ENCODE measurements around the gene EID2. TPM values are rescaled to one million over a fixed set of nuclear protein-coding genes. Genes with fewer than 3 reads are reported as not detected.

Gene EID2
- total RNA-seq, 1 donor from 2014 or later = 17.2 TPM

DNA sequence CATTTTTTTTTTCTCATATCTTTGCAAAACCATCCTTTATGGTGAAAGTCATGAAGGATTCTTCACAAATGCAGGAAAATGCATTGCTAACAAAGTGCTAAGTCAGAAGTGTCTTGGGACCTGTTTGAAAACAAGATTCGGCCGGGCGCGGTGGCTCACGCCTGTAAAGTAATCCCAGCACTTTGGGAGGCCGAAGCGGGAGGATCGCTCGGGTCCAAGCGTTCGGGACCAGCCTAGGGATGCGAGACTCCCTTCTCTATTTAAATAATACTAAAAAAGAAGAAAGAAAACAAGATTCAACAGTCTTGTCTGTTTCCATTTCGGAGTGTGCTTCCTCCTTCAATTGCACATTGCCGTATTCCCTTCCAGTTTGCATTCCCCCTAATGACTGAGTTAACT, 8.1 kb downstream of the EID2 start:
- H3K4me3 ChIP-seq (ENCODE audit: insufficient read depth, low read depth, low read length) = peak overlapping the region; percentile 77
- peaks cover 2% of the 10 kb centered on the region for H3K36me3 Mint-ChIP-seq (ENCODE audit: low read depth, unreplicated experiment)
- FAIRE-seq (no peak), DNase-seq (ENCODE audit: low read depth) (no peak)
- H3K4me3 Mint-ChIP-seq (ENCODE audit: unreplicated experiment) = peak overlapping the region; percentile 98
- no peaks in the 10 kb centered on the region for H3K4me1 ChIP-seq (ENCODE audit: insufficient read depth, low read length)
- H3K27ac ChIP-seq (ENCODE audit: low read depth, low read length) = peak overlapping the region; percentile 73
- H2AFZ ChIP-seq (ENCODE audit: low read depth, low read length) = peak overlapping the region; percentile 79
- peak overlapping the region; percentile 88 for H3K9ac ChIP-seq (ENCODE audit: low read length)
- H3K27ac Mint-ChIP-seq (ENCODE audit: unreplicated experiment) = peak overlapping the region; percentile 87
- peak overlapping the region; percentile 92 for H3K4me2 ChIP-seq (ENCODE audit: low read length)
- no peak for TF ChIP-seq EZH2 (IDR thresholded peaks at IDR 0.05; ENCODE audit: insufficient read depth, low read length)
- TF ChIP-seq, protein P1, sequence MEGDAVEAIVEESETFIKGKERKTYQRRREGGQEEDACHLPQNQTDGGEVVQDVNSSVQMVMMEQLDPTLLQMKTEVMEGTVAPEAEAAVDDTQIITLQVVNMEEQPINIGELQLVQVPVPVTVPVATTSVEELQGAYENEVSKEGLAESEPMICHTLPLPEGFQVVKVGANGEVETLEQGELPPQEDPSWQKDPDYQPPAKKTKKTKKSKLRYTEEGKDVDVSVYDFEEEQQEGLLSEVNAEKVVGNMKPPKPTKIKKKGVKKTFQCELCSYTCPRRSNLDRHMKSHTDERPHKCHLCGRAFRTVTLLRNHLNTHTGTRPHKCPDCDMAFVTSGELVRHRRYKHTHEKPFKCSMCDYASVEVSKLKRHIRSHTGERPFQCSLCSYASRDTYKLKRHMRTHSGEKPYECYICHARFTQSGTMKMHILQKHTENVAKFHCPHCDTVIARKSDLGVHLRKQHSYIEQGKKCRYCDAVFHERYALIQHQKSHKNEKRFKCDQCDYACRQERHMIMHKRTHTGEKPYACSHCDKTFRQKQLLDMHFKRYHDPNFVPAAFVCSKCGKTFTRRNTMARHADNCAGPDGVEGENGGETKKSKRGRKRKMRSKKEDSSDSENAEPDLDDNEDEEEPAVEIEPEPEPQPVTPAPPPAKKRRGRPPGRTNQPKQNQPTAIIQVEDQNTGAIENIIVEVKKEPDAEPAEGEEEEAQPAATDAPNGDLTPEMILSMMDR (IDR thresholded peaks at IDR 0.05; ENCODE audit: insufficient read depth, low read depth, low read length) = no peak
- H3K27me3 ChIP-seq (ENCODE audit: insufficient read depth, low read length) = no peaks in the 10 kb centered on the region
- H3K36me3 ChIP-seq (ENCODE audit: insufficient read depth, low read length) = no peaks in the 10 kb centered on the region
- no peaks in the 10 kb centered on the region for H3K9me3 ChIP-seq (ENCODE audit: insufficient read depth, low read depth, low read length)
- H3K9me3 Mint-ChIP-seq (ENCODE audit: unreplicated experiment) = no peaks in the 10 kb centered on the region
- H3K79me2 ChIP-seq (ENCODE audit: insufficient read depth, low read length) = peaks cover 18% of the 10 kb centered on the region
- peaks cover 3% of the 10 kb centered on the region for H3K27me3 Mint-ChIP-seq (ENCODE audit: low read depth, unreplicated experiment)
- peaks cover 11% of the 10 kb centered on the region for H4K20me1 ChIP-seq (ENCODE audit: insufficient read depth, low read length)
- H3K4me1 Mint-ChIP-seq (ENCODE audit: low read depth, unreplicated experiment) = peaks cover 6% of the 10 kb centered on the region

DNA sequence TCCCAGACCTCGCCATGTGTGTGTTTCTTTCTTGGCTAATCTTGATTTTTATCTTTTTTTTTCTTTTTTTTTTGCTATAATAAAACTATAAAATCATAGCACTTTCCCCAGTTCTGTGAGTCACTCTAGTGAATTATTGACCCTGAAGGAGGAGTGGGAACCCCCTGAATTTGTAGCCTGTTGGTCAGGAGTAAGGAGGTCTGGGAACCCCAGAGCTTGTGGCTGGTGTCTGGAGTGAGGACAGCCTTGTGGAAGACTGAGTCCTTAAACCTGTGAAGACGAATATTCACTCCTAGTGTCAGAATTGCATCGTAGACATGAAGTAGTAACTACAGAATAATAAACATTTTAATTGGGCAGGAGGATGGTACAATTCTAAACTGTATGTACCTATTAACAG, 14.8 kb downstream of the EID2 start:
- no peaks in the 10 kb centered on the region for H3K27me3 Mint-ChIP-seq (ENCODE audit: low read depth, unreplicated experiment)
- no peak overlapping the region for H3K4me3 Mint-ChIP-seq (ENCODE audit: unreplicated experiment)
- H3K9me3 ChIP-seq (ENCODE audit: insufficient read depth, low read depth, low read length) = no peaks in the 10 kb centered on the region
- H3K4me3 ChIP-seq (ENCODE audit: insufficient read depth, low read depth, low read length) = no peak overlapping the region
- no peak overlapping the region for H3K27ac ChIP-seq (ENCODE audit: low read depth, low read length)
- no peaks in the 10 kb centered on the region for H3K79me2 ChIP-seq (ENCODE audit: insufficient read depth, low read length)
- FAIRE-seq = no peak
- H3K9ac ChIP-seq (ENCODE audit: low read length) = no peak overlapping the region
- no peak overlapping the region for H2AFZ ChIP-seq (ENCODE audit: low read depth, low read length)
- H3K4me1 Mint-ChIP-seq (ENCODE audit: low read depth, unreplicated experiment) = no peaks in the 10 kb centered on the region
- H3K36me3 Mint-ChIP-seq (ENCODE audit: low read depth, unreplicated experiment) = peaks cover 2% of the 10 kb centered on the region
- H4K20me1 ChIP-seq (ENCODE audit: insufficient read depth, low read length) = peaks cover 3% of the 10 kb centered on the region
- no peak for TF ChIP-seq EZH2 (IDR thresholded peaks at IDR 0.05; ENCODE audit: insufficient read depth, low read length)
- TF ChIP-seq, protein P1 (IDR thresholded peaks at IDR 0.05; ENCODE audit: insufficient read depth, low read depth, low read length) = no peak
- H3K4me2 ChIP-seq (ENCODE audit: low read length) = no peak overlapping the region
- no peaks in the 10 kb centered on the region for H3K4me1 ChIP-seq (ENCODE audit: insufficient read depth, low read length)
- H3K9me3 Mint-ChIP-seq (ENCODE audit: unreplicated experiment) = no peaks in the 10 kb centered on the region
- H3K27me3 ChIP-seq (ENCODE audit: insufficient read depth, low read length) = no peaks in the 10 kb centered on the region
- no peak overlapping the region for H3K27ac Mint-ChIP-seq (ENCODE audit: unreplicated experiment)
- no peak for DNase-seq (ENCODE audit: low read depth)
- no peaks in the 10 kb centered on the region for H3K36me3 ChIP-seq (ENCODE audit: insufficient read depth, low read length)

DNA sequence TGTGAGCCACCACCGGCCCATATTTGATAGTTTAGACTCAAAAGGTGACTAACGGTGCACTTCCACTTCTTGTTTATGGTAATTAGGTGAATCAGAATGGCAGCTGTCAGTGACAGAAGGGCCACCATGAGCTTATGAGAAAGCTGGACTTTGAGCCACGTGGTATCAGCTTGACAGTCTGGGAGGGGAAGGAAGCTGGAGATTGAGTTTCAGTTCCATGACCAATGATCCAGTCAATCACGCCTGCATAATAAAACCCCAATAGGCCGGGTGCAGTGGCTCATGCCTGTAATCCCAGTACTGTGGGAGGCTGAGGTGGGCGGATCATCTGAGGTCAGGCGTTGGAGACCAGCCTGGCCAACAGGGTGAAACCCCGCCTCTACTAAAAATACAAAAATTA, 15.5 kb downstream of the EID2 start:
- Histone ChIP-seq H3K36me3 (ENCODE audit: insufficient read depth, low read length) (no peaks in the 10 kb centered on the region), H3K4me1 (ENCODE audit: insufficient read depth, low read length) (no peaks in the 10 kb centered on the region), H2AFZ (ENCODE audit: low read depth, low read length) (no peak overlapping the region), H3K79me2 (ENCODE audit: insufficient read depth, low read length) (no peaks in the 10 kb centered on the region), H3K27me3 (ENCODE audit: insufficient read depth, low read length) (no peaks in the 10 kb centered on the region), H3K9ac (ENCODE audit: low read length) (no peak overlapping the region), H4K20me1 (ENCODE audit: insufficient read depth, low read length) (peaks cover 1% of the 10 kb centered on the region), H3K9me3 (ENCODE audit: insufficient read depth, low read depth, low read length) (no peaks in the 10 kb centered on the region), H3K4me2 (ENCODE audit: low read length) (no peak overlapping the region), H3K4me3 (ENCODE audit: insufficient read depth, low read depth, low read length) (no peak overlapping the region), H3K27ac (ENCODE audit: low read depth, low read length) (no peak overlapping the region)
- H3K9me3 Mint-ChIP-seq (ENCODE audit: unreplicated experiment) = no peaks in the 10 kb centered on the region
- DNase-seq (ENCODE audit: low read depth) (no peak), FAIRE-seq (no peak)
- no peak for TF ChIP-seq EZH2 (IDR thresholded peaks at IDR 0.05; ENCODE audit: insufficient read depth, low read length)
- TF ChIP-seq, protein P1 (IDR thresholded peaks at IDR 0.05; ENCODE audit: insufficient read depth, low read depth, low read length) = no peak
- no peaks in the 10 kb centered on the region for H3K27me3 Mint-ChIP-seq (ENCODE audit: low read depth, unreplicated experiment)
- no peak overlapping the region for H3K27ac Mint-ChIP-seq (ENCODE audit: unreplicated experiment)
- no peak overlapping the region for H3K4me3 Mint-ChIP-seq (ENCODE audit: unreplicated experiment)
- peaks cover 2% of the 10 kb centered on the region for H3K36me3 Mint-ChIP-seq (ENCODE audit: low read depth, unreplicated experiment)
- H3K4me1 Mint-ChIP-seq (ENCODE audit: low read depth, unreplicated experiment) = no peaks in the 10 kb centered on the region
